22Rv1 (cell line): Measurements from ENCODE around the gene C9orf43.

Experiments
- H3K27ac ChIP-seq: fragments of 450-650 bp; 2 replicates; pipeline ENCODE4 v1.5.1; 2017
- ZFX ChIP-seq: fragments of 450-650 bp; IDR thresholded peaks from 2 replicates; pipeline ENCODE4 v1.6.1; 2017; ENCODE audit warnings: antibody characterized with exemption, borderline replicate concordance
- TF ChIP-seq, protein P1 (sequence below): fragments of 450-650 bp; IDR thresholded peaks from 2 replicates; pipeline ENCODE4 v1.5.1; 2017; ENCODE audit warnings: mild to moderate bottlenecking

The C9orf43 gene

DNA sequence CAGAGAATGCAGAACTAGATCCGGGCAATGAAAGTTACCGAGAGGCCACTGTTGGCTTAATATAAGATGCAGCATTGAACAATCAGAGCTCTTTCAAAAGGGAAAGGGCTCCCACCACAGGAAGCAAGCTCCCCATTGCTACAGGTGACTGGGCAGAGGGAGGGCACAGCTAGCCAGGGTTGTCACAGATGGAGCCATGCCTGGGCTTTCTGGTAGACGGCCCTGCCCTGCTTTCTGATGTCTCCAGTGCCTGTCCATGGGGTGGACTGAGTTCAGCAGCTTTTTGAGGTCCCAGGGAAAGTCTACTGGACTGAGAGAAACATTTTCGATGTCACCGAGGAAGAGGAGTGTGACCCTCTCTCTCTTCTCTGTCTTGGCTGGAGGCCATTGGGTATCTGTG is 67.1 kb downstream of the C9orf43 start:
- no peak overlapping the region for H3K27ac ChIP-seq
- TF ChIP-seq, protein P1, sequence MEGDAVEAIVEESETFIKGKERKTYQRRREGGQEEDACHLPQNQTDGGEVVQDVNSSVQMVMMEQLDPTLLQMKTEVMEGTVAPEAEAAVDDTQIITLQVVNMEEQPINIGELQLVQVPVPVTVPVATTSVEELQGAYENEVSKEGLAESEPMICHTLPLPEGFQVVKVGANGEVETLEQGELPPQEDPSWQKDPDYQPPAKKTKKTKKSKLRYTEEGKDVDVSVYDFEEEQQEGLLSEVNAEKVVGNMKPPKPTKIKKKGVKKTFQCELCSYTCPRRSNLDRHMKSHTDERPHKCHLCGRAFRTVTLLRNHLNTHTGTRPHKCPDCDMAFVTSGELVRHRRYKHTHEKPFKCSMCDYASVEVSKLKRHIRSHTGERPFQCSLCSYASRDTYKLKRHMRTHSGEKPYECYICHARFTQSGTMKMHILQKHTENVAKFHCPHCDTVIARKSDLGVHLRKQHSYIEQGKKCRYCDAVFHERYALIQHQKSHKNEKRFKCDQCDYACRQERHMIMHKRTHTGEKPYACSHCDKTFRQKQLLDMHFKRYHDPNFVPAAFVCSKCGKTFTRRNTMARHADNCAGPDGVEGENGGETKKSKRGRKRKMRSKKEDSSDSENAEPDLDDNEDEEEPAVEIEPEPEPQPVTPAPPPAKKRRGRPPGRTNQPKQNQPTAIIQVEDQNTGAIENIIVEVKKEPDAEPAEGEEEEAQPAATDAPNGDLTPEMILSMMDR: no peak
- TF ChIP-seq ZFX: no peak

- no peak overlapping the region for H3K27ac ChIP-seq
- TF ChIP-seq, protein P1: no peak
- TF ChIP-seq ZFX: no peak
Observed at GRCh38 chr9:113479174-113479621, 68.7 kb downstream of the C9orf43 start.
